Inferior parietal cortex (tissue), 1 donor: ENCODE data around the gene ASPN.
"Not testable (repeated sequence)": the region's sequence is repeated elsewhere in the genome, so short reads cannot be mapped to it uniquely, and the experiment has no call there.

Experiments used
- DNase-seq: peaks from one replicate; pipeline ENCODE4 v3.0.0-alpha.2; 2016; ENCODE audit errors: extremely low spot score

Gene ASPN

GRCh38 chr9:92422611-92423338 is 59.5 kb downstream of the ASPN start:
- DNase-seq, result no peak

- no peak for DNase-seq
Measured at GRCh38 chr9:92414566-92414965, 67.7 kb downstream of the ASPN start.

- DNase-seq, result not testable (repeated sequence)
Measured at GRCh38 chr9:92411157-92411556, 71.1 kb downstream of the ASPN start.

GRCh38 chr9:92408747-92409478 is 73.4 kb downstream of the ASPN start:
- no peak for DNase-seq

- no peak for DNase-seq
Measured at GRCh38 chr9:92407818-92408217, 74.5 kb downstream of the ASPN start.

- no peak for DNase-seq
Measured at GRCh38 chr9:92406477-92406876, 75.8 kb downstream of the ASPN start.
